H1 (cell line): Measurements from ENCODE around the gene PRSS2. TPM values are rescaled to one million over a fixed set of nuclear protein-coding genes. Genes with fewer than 3 reads are reported as not detected.
A peak's percentile ranks its signal among the peaks of the same experiment; 100 is the strongest.

Source experiments
- CTCF ChIA-PET: fragments of 300-600 bp; sonication (Branson Sonifier 250); formaldehyde crosslinking; loops from one replicate; lab custom pipeline; 2021; ENCODE audit not compliant: partially characterized antibody; lab: Charles Lee
- POLR2A ChIA-PET: fragments of 300-600 bp; sonication (Branson Sonifier 250); formaldehyde crosslinking; loops from one replicate; lab custom pipeline; 2021; ENCODE audit warnings: inconsistent platforms; ENCODE audit not compliant: partially characterized antibody; lab: Charles Lee
- DNase-seq, 2 experiments: peaks; one replicate each; pipeline versions ENCODE4 v3.0.0 to v3.0.0-alpha.2; 2010 to 2022; ENCODE audit warnings: low spot score in 2 of 2, low read depth in 1 of 2, mixed read lengths in 1 of 2
- FAIRE-seq: peaks from 2 replicates; lab custom pipeline; 2011; peaks lifted over from hg19 to GRCh38; lab: Jason Lieb, UNC
- H2AFZ ChIP-seq: 2 replicates; pipeline ENCODE4 v1.8.1; 2012; ENCODE audit warnings: low read length, inconsistent platforms
- H2AK5ac ChIP-seq: 2 replicates; pipeline ENCODE4 v1.6.1; 2013; ENCODE audit warnings: low read depth, low read length
- H2BK120ac ChIP-seq: replicated peaks from 2 replicates; pipeline ENCODE3; 2013; ENCODE audit warnings: low read depth, low read length, inconsistent platforms
- H2BK12ac ChIP-seq: 2 replicates; pipeline ENCODE4 v1.6.1; 2013; ENCODE audit warnings: low read depth, low read length
- H2BK15ac ChIP-seq: 2 replicates; pipeline ENCODE4 v1.6.1; 2013; ENCODE audit warnings: low read length
- H2BK20ac ChIP-seq: 2 replicates; pipeline ENCODE4 v1.6.1; 2013; ENCODE audit warnings: low read length
- H2BK5ac ChIP-seq: 2 replicates; pipeline ENCODE4 v1.6.1; 2013; ENCODE audit warnings: low read depth, low read length
- H3K14ac ChIP-seq: 2 replicates; pipeline ENCODE4 v1.6.1; 2013; ENCODE audit warnings: inconsistent platforms; ENCODE audit not compliant: insufficient read length
- H3K18ac ChIP-seq: 2 replicates; pipeline ENCODE4 v1.6.1; 2013; ENCODE audit warnings: low read length; ENCODE audit errors: extremely low read depth
- H3K23ac ChIP-seq: 2 replicates; pipeline ENCODE4 v1.6.1; 2013; ENCODE audit warnings: inconsistent platforms; ENCODE audit not compliant: insufficient read length
- H3K23me2 ChIP-seq: 2 replicates; pipeline ENCODE4 v1.6.1; 2013; ENCODE audit warnings: low read depth, low read length
- H3K27ac ChIP-seq: 2 replicates; pipeline ENCODE4 v1.6.1; 2011; ENCODE audit warnings: low read depth, low read length, inconsistent platforms
- H3K27me3 ChIP-seq, 4 experiments: replicated peaks in 1 of 4; 1 replicate in 1 of 4; 2 replicates in 3 of 4; pipeline versions ENCODE4 v1.6.1 to v1.8.1; 2011 to 2013; ENCODE audit warnings: low read length in 3 of 4, mild to moderate bottlenecking in 3 of 4, inconsistent platforms in 2 of 4, mixed read lengths in 2 of 4, moderate library complexity in 1 of 4; ENCODE audit not compliant: control insufficient read depth in 3 of 4, insufficient read depth in 3 of 4; ENCODE audit errors: extremely low read depth in 1 of 4
- H3K36me3 ChIP-seq, 4 experiments: 2 replicates each; pipeline versions ENCODE4 v1.6.1 to v1.8.1; 2011 to 2013; ENCODE audit warnings: mild to moderate bottlenecking in 4 of 4, low read length in 3 of 4, moderate library complexity in 2 of 4, control low read depth in 1 of 4, inconsistent platforms in 1 of 4; ENCODE audit not compliant: insufficient read depth in 4 of 4, control insufficient read depth in 2 of 4
- H3K4ac ChIP-seq: replicated peaks from 2 replicates; pipeline ENCODE3; 2013; ENCODE audit warnings: low read length, low read depth, mixed read lengths, inconsistent platforms; ENCODE audit not compliant: insufficient read length
- H3K4me1 ChIP-seq, 4 experiments: replicated peaks in 1 of 4; 1 replicate in 1 of 4; 2 replicates in 3 of 4; pipeline versions ENCODE4 v1.6.1 to v1.8.1; 2011 to 2013; ENCODE audit warnings: low read length in 3 of 4, inconsistent platforms in 2 of 4, mixed read lengths in 1 of 4; ENCODE audit not compliant: insufficient read depth in 4 of 4, control insufficient read depth in 3 of 4
- H3K4me2 ChIP-seq, 2 experiments: 2 replicates each; pipeline versions ENCODE4 v1.6.1 to v1.8.1; 2011 to 2013; ENCODE audit warnings: low read depth in 2 of 2, low read length in 2 of 2, control low read depth in 1 of 2, inconsistent platforms in 1 of 2, mild to moderate bottlenecking in 1 of 2; ENCODE audit not compliant: insufficient read depth in 1 of 2
- H3K4me3 ChIP-seq, 4 experiments: fragments of 200-600, 300-600 bp in 1 of 4; sonication (generic), shearing (Covaris generic), sonication (Bioruptor Twin) in 1 of 4; 2 replicates each; pipeline versions ENCODE4 v1.5.1 to v1.8.1; 2011 to 2016; ENCODE audit warnings: low read length in 4 of 4, low read depth in 3 of 4, control low read depth in 2 of 4, inconsistent platforms in 2 of 4, mild to moderate bottlenecking in 2 of 4, mixed read lengths in 1 of 4, moderate library complexity in 1 of 4; ENCODE audit not compliant: insufficient read depth in 2 of 4; ENCODE audit errors: extremely low read depth in 1 of 4
- H3K56ac ChIP-seq: replicated peaks from 2 replicates; pipeline ENCODE3; 2013; ENCODE audit warnings: low read depth, mild to moderate bottlenecking, mixed read lengths, low read length, inconsistent platforms; ENCODE audit not compliant: insufficient read length
- H3K79me1 ChIP-seq: 2 replicates; pipeline ENCODE4 v1.6.1; 2013; ENCODE audit warnings: low read depth, low read length, control low read depth
- H3K79me2 ChIP-seq, 2 experiments: 2 replicates each; pipeline versions ENCODE4 v1.6.1 to v1.8.1; 2012 to 2013; ENCODE audit warnings: low read length in 2 of 2, mild to moderate bottlenecking in 2 of 2, inconsistent platforms in 1 of 2; ENCODE audit not compliant: insufficient read depth in 2 of 2, control insufficient read depth in 1 of 2
- H3K9ac ChIP-seq, 4 experiments: replicated peaks in 1 of 4; 1 replicate in 1 of 4; 2 replicates in 3 of 4; pipeline versions ENCODE4 v1.6.1 to v1.8.1; 2011 to 2013; ENCODE audit warnings: low read depth in 3 of 4, low read length in 3 of 4, control low read depth in 2 of 4, mild to moderate bottlenecking in 2 of 4, moderate library complexity in 2 of 4, inconsistent platforms in 1 of 4; ENCODE audit errors: extremely low read depth in 1 of 4
- H3K9me3 ChIP-seq, 2 experiments: 2 replicates each; pipeline versions ENCODE4 v1.6.1 to v1.8.1; 2012 to 2013; ENCODE audit warnings: mild to moderate bottlenecking in 2 of 2, moderate library complexity in 2 of 2, control low read depth in 1 of 2, inconsistent platforms in 1 of 2, low read depth in 1 of 2, low read length in 1 of 2, mixed read lengths in 1 of 2; ENCODE audit not compliant: insufficient read depth in 2 of 2
- H4K20me1 ChIP-seq, 2 experiments: replicated peaks in 1 of 2; 2 replicates each; pipeline versions ENCODE3 to v1.8.1; 2011 to 2013; ENCODE audit warnings: inconsistent platforms in 2 of 2, low read length in 2 of 2, mild to moderate bottlenecking in 1 of 2; ENCODE audit not compliant: insufficient read depth in 2 of 2, control insufficient read depth in 1 of 2
- H4K5ac ChIP-seq: 2 replicates; pipeline ENCODE4 v1.6.1; 2013; ENCODE audit warnings: low read length, low read depth, mixed read lengths, inconsistent platforms; ENCODE audit not compliant: insufficient read length
- H4K8ac ChIP-seq: 2 replicates; pipeline ENCODE4 v1.8.0; 2013; ENCODE audit warnings: mild to moderate bottlenecking, moderate library complexity, low read length, inconsistent platforms; ENCODE audit not compliant: insufficient read depth; ENCODE audit errors: extremely low read depth
- H4K91ac ChIP-seq: replicated peaks from 2 replicates; pipeline ENCODE3; 2013; ENCODE audit warnings: low read length, mixed read lengths, inconsistent platforms; ENCODE audit not compliant: insufficient read length
- CBX5 ChIP-seq: fragments of 300-800, 300-1000 bp; sonication (generic); IDR thresholded peaks from 2 replicates; pipeline ENCODE4 v1.7.1; 2016; ENCODE audit warnings: antibody characterized with exemption, low read length, low read depth
- CREB1 ChIP-seq: IDR thresholded peaks from 2 replicates; pipeline ENCODE4 v1.6.1; 2012; ENCODE audit warnings: inconsistent platforms
- E2F6 ChIP-seq: IDR thresholded peaks from 2 replicates; pipeline ENCODE4 v1.6.1; 2012; ENCODE audit warnings: inconsistent platforms
- EP300 ChIP-seq, 2 experiments: IDR thresholded peaks; 1 replicate in 1 of 2; 2 replicates in 1 of 2; pipeline ENCODE4 v1.6.1; 2011 to 2012; ENCODE audit warnings: low read depth in 2 of 2, low read length in 2 of 2, mild to moderate bottlenecking in 2 of 2, borderline replicate concordance in 1 of 2, inconsistent platforms in 1 of 2, moderate library complexity in 1 of 2
- GABPA ChIP-seq: IDR thresholded peaks from 2 replicates; pipeline ENCODE4 v1.6.1; 2011; ENCODE audit warnings: mild to moderate bottlenecking, low read length, moderate library complexity, borderline replicate concordance; ENCODE audit not compliant: insufficient read depth
- GTF2F1 ChIP-seq: IDR thresholded peaks from 2 replicates; pipeline ENCODE4 v1.6.1; 2012; ENCODE audit warnings: low read depth, low read length, improper control_type of control experiment, borderline replicate concordance
- MAFK ChIP-seq: IDR thresholded peaks from 2 replicates; pipeline ENCODE4 v1.6.1; 2012; ENCODE audit warnings: low read depth, mild to moderate bottlenecking, improper control_type of control experiment, low read length
- SIRT6 ChIP-seq: IDR thresholded peaks from one replicate; pipeline ENCODE4 v1.7.1; 2012; ENCODE audit warnings: low read length, inconsistent platforms
- SP4 ChIP-seq: IDR thresholded peaks from 2 replicates; pipeline ENCODE4 v1.6.1; 2012; ENCODE audit warnings: low read length, inconsistent platforms
- TAF7 ChIP-seq: optimal IDR thresholded peaks from 2 replicates; pipeline ENCODE3; 2011; ENCODE audit warnings: low read depth, mild to moderate bottlenecking, inconsistent platforms, low read length, moderate library complexity, borderline replicate concordance
- TEAD4 ChIP-seq: IDR thresholded peaks from 2 replicates; pipeline ENCODE4 v1.6.1; 2012; ENCODE audit warnings: low read depth, low read length, inconsistent platforms, mixed read lengths
- ZNF274 ChIP-seq: IDR thresholded peaks from 2 replicates; pipeline ENCODE4 v1.7.0; 2012; ENCODE audit warnings: low read length, borderline replicate concordance; ENCODE audit errors: extremely low read depth
- WGBS, 2 experiments: shearing (Covaris generic) in 1 of 2; methylation state at CpG; one replicate each; pipeline versions ENCODE4 v1.1.6 to v1.1.7; 2013 to 2015; ENCODE audit warnings: low lambda C conversion rate in 2 of 2, mixed read lengths in 2 of 2, inconsistent platforms in 1 of 2, low coverage in 1 of 2, missing lambda C conversion rate in 1 of 2; ENCODE audit not compliant: insufficient replicate concordance in 2 of 2, insufficient coverage in 1 of 2, insufficient read length in 1 of 2; ENCODE audit errors: extremely low coverage in 1 of 2, missing lambda C conversion rate in 1 of 2; 5-methylcytosine and 5-hydroxymethylcytosine counted together
- polyA plus RNA-seq, 7 experiments: library from polyadenylated mRNA; depleted of rRNA in 3 of 7; stranded (reverse) in 5 of 7; unstranded in 2 of 7; fragments of >200 nt in 5 of 7; fragments of 200-250 nt in 2 of 7; gene quantifications; 1 replicate in 5 of 7; 2 replicates in 1 of 7; 4 replicates in 1 of 7; pipeline versions ENCODE4 v1.2.1 to v1.2.3, GENCODE V29; 2011 to 2013; ENCODE audit warnings: missing spikeins in 2 of 7, mixed read lengths in 2 of 7
- total RNA-seq: library from RNA; stranded (reverse); fragmentation: NEBNext Ultra II Directional; extraction: Animal tissue kit (Norgen Biotek cat#: 25700); gene quantifications from 2 replicates; pipeline ENCODE4 v1.2.1, GENCODE V29; 2021

PRSS2 gene
- total and polyA plus RNA-seq, 2 of the 8 experiments (the other 6 are each of a cell fraction or from before 2014, with no cell fraction given), result not detected

DNA sequence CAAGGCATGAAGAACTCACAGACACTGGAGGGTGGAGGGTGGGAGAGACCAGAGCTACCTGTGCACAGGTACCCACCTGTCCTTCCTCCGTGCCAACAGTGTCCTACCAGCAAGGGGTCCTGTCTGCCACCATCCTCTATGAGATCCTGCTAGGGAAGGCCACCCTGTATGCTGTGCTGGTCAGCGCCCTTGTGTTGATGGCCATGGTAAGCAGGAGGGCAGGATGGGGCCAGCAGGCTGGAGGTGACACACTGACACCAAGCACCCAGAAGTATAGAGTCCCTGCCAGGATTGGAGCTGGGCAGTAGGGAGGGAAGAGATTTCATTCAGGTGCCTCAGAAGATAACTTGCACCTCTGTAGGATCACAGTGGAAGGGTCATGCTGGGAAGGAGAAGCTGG is 21.8 kb downstream of the PRSS2 start:
- Histone ChIP-seq H3K27me3 (peaks cover 0 to 19% (median 12%) of the 10 kb centered on the region in 4 experiments; a peak in 5 of 7 replicates), H3K9ac (no peak overlapping the region), H3K23me2 (peaks cover 13% of the 10 kb centered on the region), H2AK5ac (peak overlapping the region; percentile 77; the same call in 1 of the 2 replicates), H2BK15ac (peak overlapping the region; percentile 76; the same call in 1 of the 2 replicates), H3K23ac (no peak overlapping the region), H3K4ac (no peak overlapping the region), H4K8ac (no peak overlapping the region), H4K20me1 (no peaks in the 10 kb centered on the region), H2BK120ac (no peak overlapping the region), H3K27ac (no peak overlapping the region), H2BK12ac (peak overlapping the region; percentile 45; the same call in 1 of the 2 replicates), H3K14ac (no peak overlapping the region), H3K9me3 (no peaks in the 10 kb centered on the region), H3K4me2 (no peak overlapping the region), H3K4me3 (no peak overlapping the region), H3K36me3 (no peaks in the 10 kb centered on the region), H4K5ac (no peak overlapping the region), H3K18ac (no peak overlapping the region), H3K79me2 (0 out of 4 replicates have a peak, but pooled peaks cover 0 to 2% of the 10 kb centered on the region in 2 experiments), H3K79me1 (no peaks in the 10 kb centered on the region), H4K91ac (no peak overlapping the region), H2AFZ (no peak overlapping the region), H3K4me1 (peaks cover 8 to 19% (median 10%) of the 10 kb centered on the region in 4 experiments), H2BK20ac (no peak overlapping the region), H3K56ac (no peak overlapping the region), H2BK5ac (no peak overlapping the region)
- FAIRE-seq (no peak), DNase-seq (no peak)
- TF ChIP-seq MAFK, result no peak
- no peak for TF ChIP-seq TAF7
- TF ChIP-seq GABPA, result no peak
- TF ChIP-seq TEAD4, result no peak
- TF ChIP-seq CBX5, result no peak
- no peak for TF ChIP-seq CREB1
- TF ChIP-seq ZNF274, result no peak
- TF ChIP-seq E2F6, result no peak
- no peak for TF ChIP-seq SIRT6
- no peak for TF ChIP-seq SP4
- TF ChIP-seq GTF2F1, result no peak
- no peak for TF ChIP-seq EP300 (IDR thresholded peaks at IDR 0.05; ENCODE audit: borderline replicate concordance in 1 of 2, low read depth in 2 of 2, low read length in 2 of 2)
- ChIA-PET CTCF (interaction anchor here (0.8 to 24.1 kb wide), 13 partner anchors 9 to 310 kb away, joined by 3 to 430 read pairs (median 4); no protein-coding TSS in a partner anchor), POLR2A (no interaction called here)
- 100% methylated on average over 2 of the region's 2 CpGs; no CpG with 5 or more reads in 1 of the 2 experiments for WGBS, 2 experiments
